ENCODE results near the gene ACOX1. TPM values are rescaled to one million over a fixed set of nuclear protein-coding genes. Genes with fewer than 3 reads are reported as not detected.

ACOX1 gene
- total and polyA plus RNA-seq, 4 donors, result 14.6 to 48.8 (median 28.8) TPM

DNA sequence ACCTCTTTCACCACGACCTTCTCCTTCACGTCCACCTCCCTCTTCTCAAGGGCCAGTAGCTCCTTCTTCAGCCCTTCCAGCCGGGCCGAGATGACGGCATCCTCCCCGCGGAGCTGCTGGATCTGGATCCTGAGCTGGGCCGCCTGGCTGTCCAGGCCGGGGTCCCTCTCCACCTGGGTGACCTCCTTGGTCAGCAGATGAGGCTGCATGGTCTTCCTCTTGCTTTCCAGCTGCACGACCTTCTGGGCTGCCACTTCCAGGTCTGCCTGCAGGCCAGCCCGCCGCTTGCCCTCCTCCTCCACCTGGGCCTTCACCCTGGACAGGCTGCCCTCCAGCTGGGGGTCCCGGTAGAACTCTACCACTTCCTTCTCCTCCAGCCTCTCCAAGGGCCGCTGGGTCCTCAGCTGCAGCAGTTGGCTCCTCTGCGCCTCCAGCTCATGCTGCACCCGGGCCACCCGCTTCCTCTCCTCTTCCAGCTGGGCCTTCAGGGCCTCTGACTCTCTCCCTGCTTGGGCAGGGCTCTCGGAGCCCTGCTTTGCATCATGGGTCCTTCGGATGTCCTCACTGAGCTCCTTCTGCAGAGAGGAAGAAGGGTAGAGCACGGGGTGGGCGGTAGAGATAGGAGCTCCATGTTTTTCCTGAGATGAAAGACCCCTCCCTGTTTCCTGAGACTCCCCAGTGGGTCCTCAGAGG lies 31.1 kb upstream of the ACOX1 start:
- no peaks in the 10 kb centered on the region for H3K36me3 ChIP-seq (ENCODE audit: control insufficient read depth in 1 of 2, insufficient read depth in 2 of 2, low read length in 1 of 2)
- no peak overlapping the region for H3K27ac ChIP-seq (ENCODE audit: low read depth in 1 of 2, low read length in 2 of 2)
- ATAC-seq (ENCODE audit: low FRiP score) (no peak), DNase-seq (no peak)
- no peaks in the 10 kb centered on the region for H3K27me3 ChIP-seq (ENCODE audit: control insufficient read depth in 1 of 2, insufficient read depth in 2 of 2, low read length in 1 of 2)
- no peaks in the 10 kb centered on the region for H3K9me3 ChIP-seq (ENCODE audit: control insufficient read depth, low read length)
- 88 to 91% methylated on average over 21 of the region's 21 CpGs for WGBS, 2 donors
- H3K4me1 ChIP-seq (ENCODE audit: control insufficient read depth in 1 of 2, insufficient read depth in 2 of 2, low read length in 2 of 2), result no peaks in the 10 kb centered on the region
- no peak overlapping the region for H3K4me3 ChIP-seq (ENCODE audit: low read length in 2 of 2)
- intact Hi-C loops (cut with DNase I), result loop anchor here in 1 of 2 donors (5.0 kb wide), 1 partner anchor 267 kb away; no protein-coding TSS in a partner anchor

DNA sequence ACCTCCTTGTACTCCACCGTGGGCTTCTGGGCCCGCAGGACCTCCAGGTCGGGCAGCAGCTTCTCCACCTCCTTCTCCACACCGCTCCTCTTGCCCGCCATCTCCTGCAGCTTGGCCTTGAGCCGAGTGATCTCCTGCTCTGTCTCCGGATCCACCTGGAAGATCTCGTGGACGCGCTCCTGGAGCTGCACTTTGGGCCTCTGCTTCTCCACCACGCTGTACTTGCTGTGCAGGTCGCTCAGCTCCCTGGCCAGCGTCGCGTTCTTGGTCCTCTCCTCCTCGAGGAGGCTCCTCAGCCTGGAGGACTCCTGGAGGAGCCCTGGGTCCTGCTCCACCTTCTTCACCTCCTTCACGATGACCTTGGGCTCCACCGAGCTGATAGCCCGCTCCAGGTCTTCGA lies 30.5 kb upstream of the ACOX1 start:
- Histone ChIP-seq H3K9me3 (ENCODE audit: control insufficient read depth, low read length) (no peaks in the 10 kb centered on the region), H3K27me3 (ENCODE audit: control insufficient read depth in 1 of 2, insufficient read depth in 2 of 2, low read length in 1 of 2) (no peaks in the 10 kb centered on the region), H3K36me3 (ENCODE audit: control insufficient read depth in 1 of 2, insufficient read depth in 2 of 2, low read length in 1 of 2) (no peaks in the 10 kb centered on the region), H3K27ac (ENCODE audit: low read depth in 1 of 2, low read length in 2 of 2) (no peak overlapping the region), H3K4me1 (ENCODE audit: control insufficient read depth in 1 of 2, insufficient read depth in 2 of 2, low read length in 2 of 2) (no peaks in the 10 kb centered on the region), H3K4me3 (ENCODE audit: low read length in 2 of 2) (no peak overlapping the region)
- DNase-seq (no peak), ATAC-seq (ENCODE audit: low FRiP score) (no peak)
- intact Hi-C loops (cut with DNase I), result no loop called here
- WGBS, 2 donors, result 92 to 93% methylated on average over 20 of the region's 20 CpGs

DNA sequence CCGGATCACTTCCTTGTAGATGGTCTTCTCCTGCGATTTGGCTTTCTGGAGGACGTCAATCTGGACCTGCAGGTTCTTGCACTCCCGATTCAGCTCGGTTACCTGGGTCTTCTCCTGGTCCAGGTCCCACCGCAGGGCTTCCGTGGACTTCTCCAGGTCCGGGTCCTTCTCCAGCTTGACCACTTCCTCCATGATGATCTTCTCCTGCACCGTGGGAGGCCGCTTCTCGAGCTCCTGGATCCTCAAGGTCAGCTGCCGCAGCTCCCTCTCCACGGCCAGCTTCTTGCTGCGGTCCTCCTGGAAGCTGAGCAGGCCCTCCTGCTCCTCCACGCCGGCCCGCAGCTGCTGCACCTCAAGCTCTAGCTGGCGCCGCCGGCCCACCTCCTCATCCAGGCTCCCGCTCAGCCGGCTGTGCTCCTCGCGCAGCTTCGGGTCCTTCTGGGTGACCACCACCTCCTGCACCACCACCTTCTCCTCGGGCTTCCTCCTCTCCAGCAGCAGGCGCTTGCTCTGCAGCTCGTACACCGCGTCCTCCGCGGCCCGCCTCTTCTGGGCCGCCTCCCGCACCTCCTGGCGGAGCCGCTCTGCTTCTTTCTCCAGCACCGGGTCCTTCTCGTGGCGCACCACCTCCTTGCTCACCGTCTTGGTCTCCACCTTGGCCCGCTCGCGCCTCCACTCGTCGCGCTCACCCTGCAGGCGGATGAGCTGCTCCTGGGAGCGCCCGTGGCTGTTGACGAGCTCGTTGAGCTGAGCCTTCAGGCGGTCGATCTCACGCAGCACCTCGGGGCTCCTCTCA lies 29.9 kb upstream of the ACOX1 start:
- WGBS, 2 donors, result 94 to 95% methylated on average over 56 of the region's 56 CpGs
- intact Hi-C loops (cut with DNase I), result no loop called here

DNA sequence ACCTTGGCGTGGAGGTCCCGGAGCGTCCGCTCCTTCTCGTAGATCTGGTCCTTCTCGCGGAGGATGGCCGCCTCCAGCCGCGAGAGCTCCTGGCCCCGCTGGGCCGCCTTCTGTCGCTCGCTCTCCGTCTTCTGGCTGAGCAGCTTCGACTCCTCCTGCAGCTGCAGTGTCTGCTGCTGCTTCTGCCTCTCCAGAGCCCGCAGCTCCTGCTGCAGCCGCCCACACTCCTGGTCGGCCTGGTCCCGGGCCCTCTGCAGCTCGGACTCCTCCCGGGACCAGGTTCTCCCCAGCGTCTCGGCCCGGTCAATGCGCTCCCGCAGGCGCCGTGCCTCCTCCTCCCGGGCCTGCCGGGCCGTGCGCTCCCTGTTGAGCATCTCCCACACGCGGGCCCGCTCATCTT lies 29.2 kb upstream of the ACOX1 start:
- no peaks in the 10 kb centered on the region for H3K9me3 ChIP-seq (ENCODE audit: control insufficient read depth, low read length)
- no peaks in the 10 kb centered on the region for H3K27me3 ChIP-seq (ENCODE audit: control insufficient read depth in 1 of 2, insufficient read depth in 2 of 2, low read length in 1 of 2)
- ATAC-seq (ENCODE audit: low FRiP score) (no peak), DNase-seq (no peak)
- H3K27ac ChIP-seq (ENCODE audit: low read depth in 1 of 2, low read length in 2 of 2), result no peak overlapping the region
- intact Hi-C loops (cut with DNase I), result no loop called here
- H3K4me1 ChIP-seq (ENCODE audit: control insufficient read depth in 1 of 2, insufficient read depth in 2 of 2, low read length in 2 of 2), result no peaks in the 10 kb centered on the region
- H3K4me3 ChIP-seq (ENCODE audit: low read length in 2 of 2), result no peak overlapping the region
- H3K36me3 ChIP-seq (ENCODE audit: control insufficient read depth in 1 of 2, insufficient read depth in 2 of 2, low read length in 1 of 2), result no peaks in the 10 kb centered on the region
- WGBS, 2 donors, result 93% methylated on average over 36 of the region's 36 CpGs

More for the DNA sequence above, 29.9 kb upstream of the ACOX1 start:
- peak in 1 of 2 donors; percentile 73 for DNase-seq
- no peaks in the 10 kb centered on the region for H3K9me3 ChIP-seq (ENCODE audit: control insufficient read depth, low read length)
- no peak overlapping the region for H3K4me3 ChIP-seq (ENCODE audit: low read length in 2 of 2)
- H3K27me3 ChIP-seq (ENCODE audit: control insufficient read depth in 1 of 2, insufficient read depth in 2 of 2, low read length in 1 of 2), result no peaks in the 10 kb centered on the region
- ATAC-seq (ENCODE audit: low FRiP score), result no peak
- H3K36me3 ChIP-seq (ENCODE audit: control insufficient read depth in 1 of 2, insufficient read depth in 2 of 2, low read length in 1 of 2), result no peaks in the 10 kb centered on the region
- no peak overlapping the region for H3K27ac ChIP-seq (ENCODE audit: low read depth in 1 of 2, low read length in 2 of 2)
- no peaks in the 10 kb centered on the region for H3K4me1 ChIP-seq (ENCODE audit: control insufficient read depth in 1 of 2, insufficient read depth in 2 of 2, low read length in 2 of 2)

DNA sequence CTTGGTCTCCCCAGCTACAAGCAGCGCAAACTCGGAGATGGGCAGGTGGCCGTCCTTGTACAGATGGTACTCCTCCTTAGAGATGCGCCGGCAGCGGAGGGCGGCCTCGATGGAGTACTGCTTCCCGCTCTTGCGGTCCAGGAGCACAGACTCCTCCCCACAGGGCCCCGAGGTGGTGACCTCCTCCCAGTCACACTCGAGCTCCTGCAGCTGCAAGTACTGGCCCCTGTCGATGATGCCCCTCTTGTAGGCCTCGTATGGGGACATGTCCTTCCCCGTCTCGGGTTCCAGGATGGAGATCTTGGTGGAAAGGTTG lies 28.8 kb upstream of the ACOX1 start:
- Histone ChIP-seq H3K27me3 (ENCODE audit: control insufficient read depth in 1 of 2, insufficient read depth in 2 of 2, low read length in 1 of 2) (no peaks in the 10 kb centered on the region), H3K36me3 (ENCODE audit: control insufficient read depth in 1 of 2, insufficient read depth in 2 of 2, low read length in 1 of 2) (no peaks in the 10 kb centered on the region), H3K4me3 (ENCODE audit: low read length in 2 of 2) (no peak overlapping the region), H3K9me3 (ENCODE audit: control insufficient read depth, low read length) (no peaks in the 10 kb centered on the region), H3K4me1 (ENCODE audit: control insufficient read depth in 1 of 2, insufficient read depth in 2 of 2, low read length in 2 of 2) (no peaks in the 10 kb centered on the region), H3K27ac (ENCODE audit: low read depth in 1 of 2, low read length in 2 of 2) (no peak overlapping the region)
- ATAC-seq (ENCODE audit: low FRiP score) (no peak), DNase-seq (peak in 1 of 2 donors; percentile 74)
- WGBS, 2 donors, result 83 to 88% methylated on average over 16 of the region's 16 CpGs
- intact Hi-C loops (cut with DNase I), result no loop called here

DNA sequence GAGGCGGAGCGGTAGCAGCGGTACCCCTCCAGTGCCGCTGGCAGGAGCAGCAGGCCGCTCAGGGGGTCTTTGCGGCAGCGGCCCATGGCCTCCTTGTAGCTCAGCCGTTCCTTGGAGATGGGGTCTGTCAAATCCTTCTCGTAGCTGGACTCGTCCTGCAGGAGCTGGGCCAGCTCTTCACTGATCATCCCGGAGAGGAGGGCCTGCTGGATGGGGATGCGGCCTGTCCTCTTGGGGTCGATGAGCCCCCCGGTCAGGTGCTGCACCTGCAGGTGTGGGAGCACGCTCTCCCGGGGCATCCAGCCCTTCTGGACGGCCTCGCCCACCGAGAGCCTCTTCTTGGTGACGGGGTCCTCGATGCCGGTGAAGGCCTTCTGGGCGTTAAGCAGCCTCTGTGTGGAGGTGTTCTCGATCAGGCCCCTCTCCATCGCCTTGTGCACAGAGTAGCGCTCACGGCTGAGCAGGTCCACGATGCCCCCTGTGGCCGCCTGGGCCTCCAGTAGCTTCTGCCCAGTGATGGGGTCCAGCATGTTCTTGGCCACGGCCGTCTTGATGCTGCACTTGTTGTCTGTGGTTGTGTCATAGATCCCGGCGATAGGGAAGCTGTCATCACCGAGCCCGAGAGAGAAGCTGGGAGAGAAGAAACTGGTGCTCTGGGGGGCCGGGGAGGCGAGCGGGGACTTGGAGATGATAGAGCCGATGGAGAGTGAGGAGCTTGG lies 28.3 kb upstream of the ACOX1 start:
- Histone ChIP-seq H3K27ac (ENCODE audit: low read depth in 1 of 2, low read length in 2 of 2) (no peak overlapping the region), H3K4me3 (ENCODE audit: low read length in 2 of 2) (no peak overlapping the region), H3K4me1 (ENCODE audit: control insufficient read depth in 1 of 2, insufficient read depth in 2 of 2, low read length in 2 of 2) (no peaks in the 10 kb centered on the region), H3K36me3 (ENCODE audit: control insufficient read depth in 1 of 2, insufficient read depth in 2 of 2, low read length in 1 of 2) (no peaks in the 10 kb centered on the region), H3K27me3 (ENCODE audit: control insufficient read depth in 1 of 2, insufficient read depth in 2 of 2, low read length in 1 of 2) (no peaks in the 10 kb centered on the region), H3K9me3 (ENCODE audit: control insufficient read depth, low read length) (no peaks in the 10 kb centered on the region)
- intact Hi-C loops (cut with DNase I), result no loop called here
- ATAC-seq (ENCODE audit: low FRiP score) (no peak), DNase-seq (no peak)
- WGBS, 2 donors, result 91% methylated on average over 39 of the region's 39 CpGs

DNA sequence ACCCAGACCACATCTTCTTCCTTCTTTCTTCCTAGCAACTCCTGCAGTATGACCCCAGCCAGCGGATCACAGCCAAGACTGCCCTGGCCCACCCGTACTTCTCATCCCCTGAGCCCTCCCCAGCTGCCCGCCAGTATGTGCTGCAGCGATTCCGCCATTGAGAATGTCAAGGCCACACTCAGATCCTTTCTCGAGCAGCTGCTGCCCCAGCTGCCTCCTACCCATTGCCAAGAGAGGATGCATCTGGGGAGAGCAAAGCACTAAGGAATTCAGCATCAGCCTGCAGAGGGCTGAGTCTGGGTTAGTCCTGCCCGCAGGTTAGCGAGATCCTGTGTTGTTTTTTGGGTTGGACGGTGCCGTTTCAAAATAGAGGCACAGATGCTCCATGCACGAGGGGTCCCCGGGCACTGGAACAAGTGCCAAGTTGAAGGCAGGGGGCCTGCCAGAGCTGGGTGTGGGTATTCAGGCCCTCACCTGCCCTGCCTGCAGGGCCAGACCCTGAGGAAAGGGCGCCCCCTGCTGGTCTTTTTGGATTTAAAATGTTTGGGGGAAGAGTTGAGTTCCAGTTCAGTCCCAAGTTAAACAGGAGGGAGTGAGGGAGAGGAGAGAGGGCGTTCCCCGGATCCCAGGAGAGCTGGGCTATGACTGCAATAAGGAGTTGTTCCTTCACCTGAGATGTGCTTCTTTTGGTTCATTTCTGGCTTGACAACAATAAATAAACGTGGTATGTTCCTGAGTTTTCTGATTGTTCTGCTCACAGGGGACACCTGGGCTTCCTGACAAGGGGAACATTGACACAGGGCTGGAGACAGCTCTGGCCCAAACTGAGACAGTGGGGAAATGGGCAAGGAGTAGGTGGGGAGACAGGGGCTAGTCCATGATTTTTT lies 26.5 kb upstream of the ACOX1 start:
- no peaks in the 10 kb centered on the region for H3K9me3 ChIP-seq (ENCODE audit: control insufficient read depth, low read length)
- peaks cover 0 to 1% of the 10 kb centered on the region in 2 donors for H3K36me3 ChIP-seq (ENCODE audit: control insufficient read depth in 1 of 2, insufficient read depth in 2 of 2, low read length in 1 of 2)
- H3K27me3 ChIP-seq (ENCODE audit: control insufficient read depth in 1 of 2, insufficient read depth in 2 of 2, low read length in 1 of 2), result no peaks in the 10 kb centered on the region
- WGBS, 2 donors, result 64 to 67% methylated on average over 16 of the region's 16 CpGs
- no peaks in the 10 kb centered on the region for H3K4me1 ChIP-seq (ENCODE audit: control insufficient read depth in 1 of 2, insufficient read depth in 2 of 2, low read length in 2 of 2)
- H3K27ac ChIP-seq (ENCODE audit: low read depth in 1 of 2, low read length in 2 of 2), result no peak overlapping the region
- ATAC-seq (ENCODE audit: low FRiP score), result no peak
- peak; percentile 82 to 89 for DNase-seq
- intact Hi-C loops (cut with DNase I), result loop anchor here in 1 of 2 donors (2.0 kb wide), 1 partner anchor 101 kb away; the partner anchor contains the start of gene MRPL38
- no peak overlapping the region for H3K4me3 ChIP-seq (ENCODE audit: low read length in 2 of 2)

DNA sequence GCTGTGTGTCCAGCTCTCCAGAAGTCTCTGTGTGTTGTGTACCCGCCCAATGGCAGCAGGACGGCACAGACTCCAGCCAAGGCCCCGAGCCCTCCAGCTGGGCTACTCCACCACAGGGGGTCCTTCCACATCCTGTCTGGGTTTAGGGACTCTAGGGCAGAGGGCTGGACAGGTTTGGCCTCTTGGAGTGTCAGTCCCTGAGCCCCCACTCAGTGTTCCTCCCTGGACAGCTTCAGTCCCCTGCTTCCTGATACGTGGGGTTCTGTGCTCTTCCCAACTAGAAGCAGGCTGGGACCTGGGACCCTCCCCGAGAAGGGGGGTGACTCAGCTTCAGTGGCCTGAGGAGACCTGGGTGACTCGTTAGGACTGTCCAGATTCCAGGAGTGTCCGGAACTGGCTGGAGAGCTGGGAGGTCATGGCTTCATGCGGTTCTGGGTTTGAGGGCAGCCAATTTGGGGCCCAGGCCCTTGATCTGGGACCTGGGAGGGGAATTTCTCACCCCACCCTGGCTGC lies 25.8 kb upstream of the ACOX1 start:
- ATAC-seq (ENCODE audit: low FRiP score) (no peak), DNase-seq (no peak)
- Histone ChIP-seq H3K36me3 (ENCODE audit: control insufficient read depth in 1 of 2, insufficient read depth in 2 of 2, low read length in 1 of 2) (peaks cover 0 to 1% of the 10 kb centered on the region in 2 donors), H3K27ac (ENCODE audit: low read depth in 1 of 2, low read length in 2 of 2) (no peak overlapping the region), H3K9me3 (ENCODE audit: control insufficient read depth, low read length) (no peaks in the 10 kb centered on the region), H3K27me3 (ENCODE audit: control insufficient read depth in 1 of 2, insufficient read depth in 2 of 2, low read length in 1 of 2) (no peaks in the 10 kb centered on the region), H3K4me3 (ENCODE audit: low read length in 2 of 2) (no peak overlapping the region), H3K4me1 (ENCODE audit: control insufficient read depth in 1 of 2, insufficient read depth in 2 of 2, low read length in 2 of 2) (no peaks in the 10 kb centered on the region)
- intact Hi-C loops (cut with DNase I), result loop anchor here (2.0 to 5.0 kb wide), 2 partner anchors 98 to 100 kb away; partner anchors contain the start of gene MRPL38 (in 1 of the 2)
- WGBS, 2 donors, result 78 to 80% methylated on average over 8 of the region's 8 CpGs

Measured in aorta (tissue), 5 donors.